GM19397 (cell line): ENCODE measurements around the gene OSCP1.
A peak's percentile ranks its signal among the peaks of the same experiment; 100 is the strongest.
"Not testable (repeated sequence)": the region's sequence is repeated elsewhere in the genome, so short reads cannot be mapped to it uniquely, and the experiment has no call there.

Experiments
- ATAC-seq: cut with Tn5 transposase; IDR thresholded peaks from one replicate; pipeline ENCODE4 v1.9.1; 2021; ENCODE audit warnings: mild to moderate bottlenecking, moderate library complexity; ENCODE audit not compliant: unreplicated experiment

Gene OSCP1

GRCh38 chr1:36450270-36450918 is at the start of gene OSCP1:
TSS of gene OSCP1 (minus strand) at chr1:36450451. CDS start at chr1:36450369, 82 bp downstream.
- peak; percentile 98 for ATAC-seq

GRCh38 chr1:36497207-36497606 is 47.0 kb upstream of the OSCP1 start:
- no peak for ATAC-seq

- no peak for ATAC-seq
These were observed 44.7 kb upstream of the OSCP1 start for GRCh38 chr1:36494971-36495370.

GRCh38 chr1:36493524-36493923 is 43.3 kb upstream of the OSCP1 start:
- ATAC-seq: no peak

GRCh38 chr1:36492491-36492890 is 42.2 kb upstream of the OSCP1 start:
- ATAC-seq: no peak

- ATAC-seq: not testable (repeated sequence)
These were observed 39.2 kb upstream of the OSCP1 start for GRCh38 chr1:36489258-36490051.

GRCh38 chr1:36487906-36488305 is 37.7 kb upstream of the OSCP1 start:
- ATAC-seq: no peak

GRCh38 chr1:36487336-36487725 is 37.1 kb upstream of the OSCP1 start:
- not testable (repeated sequence) for ATAC-seq

- no peak for ATAC-seq
These were observed 36.4 kb upstream of the OSCP1 start for GRCh38 chr1:36486439-36487335.

- ATAC-seq: no peak
These were observed 35.8 kb upstream of the OSCP1 start for GRCh38 chr1:36486093-36486438.

- no peak for ATAC-seq
These were observed 33.8 kb upstream of the OSCP1 start for GRCh38 chr1:36484099-36484498.

- ATAC-seq: no peak
These were observed 32.6 kb upstream of the OSCP1 start, which contains the start of gene CSF3R for GRCh38 chr1:36482724-36483388. TSS of gene CSF3R (minus strand) at chr1:36482913. CDS start at chr1:36479496, 3,417 bp downstream.

GRCh38 chr1:36481771-36482723 is 31.8 kb upstream of the OSCP1 start:
- no peak for ATAC-seq

GRCh38 chr1:36481091-36481490 is 30.8 kb upstream of the OSCP1 start:
- no peak for ATAC-seq

GRCh38 chr1:36480161-36480560 is 29.9 kb upstream of the OSCP1 start:
- no peak for ATAC-seq

GRCh38 chr1:36479505-36480051 is 29.3 kb upstream of the OSCP1 start:
- no peak for ATAC-seq

GRCh38 chr1:36477615-36478014 is 27.4 kb upstream of the OSCP1 start:
- ATAC-seq: not testable (repeated sequence)

GRCh38 chr1:36476945-36477344 is 26.7 kb upstream of the OSCP1 start:
- no peak for ATAC-seq

GRCh38 chr1:36475910-36476604 is 25.8 kb upstream of the OSCP1 start:
- ATAC-seq: no peak
